Pancreas (tissue), 10 donors: Measurements from ENCODE around the gene DIP2A. TPM values are rescaled to one million over a fixed set of nuclear protein-coding genes. Genes with fewer than 3 reads are reported as not detected.

Source experiments
- ATAC-seq, 4 donors: fragments of 200-7000 bp; cut with Tn5 transposase; one replicate each; pipeline versions ENCODE4 v1.8.0 to v1.9.1; 2020; ENCODE audit warnings: mild to moderate bottlenecking in 4 of 4, moderate library complexity in 4 of 4
- DNase-seq, 6 donors: peaks; one replicate each; pipeline ENCODE4 v3.0.0-alpha.2; 2020
- FAIRE-seq: peaks from 2 replicates; lab custom pipeline; 2012; peaks lifted over from hg19 to GRCh38; lab: Jason Lieb, UNC
- H3K27ac ChIP-seq, 4 donors: fragments of 200-600 bp; sonication (generic); 1 replicate in 3 of 4; 2 replicates in 1 of 4; pipeline versions ENCODE4 v1.5.0 to v1.8.0; 2020
- H3K27me3 ChIP-seq, 4 donors: fragments of 200-600 bp; one replicate each; pipeline ENCODE4 v1.8.0; 2021
- H3K36me3 ChIP-seq, 3 donors: fragments of 200-600 bp; sonication (generic) in 1 of 3; one replicate each; pipeline versions ENCODE4 v1.5.0 to v1.8.0; 2020 to 2021
- H3K4me1 ChIP-seq, 3 donors: fragments of 200-600 bp; one replicate each; pipeline ENCODE4 v1.8.0; 2021
- H3K4me3 ChIP-seq, 4 donors: fragments of 200-600 bp; sonication (generic) in 2 of 4; one replicate each; pipeline versions ENCODE4 v1.5.0 to v1.8.0; 2020 to 2021
- H3K9me3 ChIP-seq, 4 donors: fragments of 200-600 bp; one replicate each; pipeline ENCODE4 v1.8.0; 2021
- WGBS, 2 donors: extraction: QIAGEN DNeasy Blood & Tissue Kit; methylation state at CpG; one replicate each; pipeline ENCODE4 v1.1.7; 2013; 5-methylcytosine and 5-hydroxymethylcytosine counted together
- intact Hi-C, 3 donors: fragments of 100-400 bp; cut with DNase I; formaldehyde crosslinking; loops; one replicate each; pipeline versions ENCODE4 v1.11.1 to v1.14.2; 2022
- polyA plus RNA-seq, 2 donors: library from polyadenylated mRNA; stranded (reverse); fragments of 200-250 nt; gene quantifications; one replicate each; pipeline ENCODE4 v1.2.3, GENCODE V29; 2013
- total RNA-seq, 6 donors: library from RNA; stranded (reverse); fragmentation: NEBNext Ultra II Directional in 4 of 6; extraction: Animal tissue kit (Norgen Biotek cat#: 25700) in 4 of 6; gene quantifications; one replicate each; pipeline versions ENCODE4 v1.2.1 to v1.2.4, GENCODE V29; 2021 to 2023
- TF ChIP-seq, protein P1 (sequence below), 4 donors: fragments of 200-600 bp; sonication (generic) in 3 of 4; IDR thresholded peaks; one replicate each; pipeline versions ENCODE4 v1.5.0 to v1.8.0; 2021; ENCODE audit warnings: antibody characterized with exemption in 4 of 4
- donor health status: healthy with polysubstance abuse.
- donor health status: DM: no; HTN: no; CAD: no; lungs with moderate emphysema.
- donor health status: DM: no; HTN: no; CAD: no.
- donor health status: control.
- donor health status: control.
- donor health status: Bipolar disorder and iron deficiency.
- donor health status: DM: yes; HTN: yes; CAD: no.
- donor health status: DM: no; HTN: no; CAD: no.
- donor health status: DM: no; HTN: no; CAD: no.
- donor health status: DM: yes; HTN: yes; CAD: no.

DIP2A gene
- total and polyA plus RNA-seq, 8 donors: 12.1 to 28.7 (median 18.4) TPM

GRCh38 chr21:46557919-46558392, 99.3 kb downstream of the DIP2A start:
- intact Hi-C loops: no loop called here
- TF ChIP-seq, protein P1, sequence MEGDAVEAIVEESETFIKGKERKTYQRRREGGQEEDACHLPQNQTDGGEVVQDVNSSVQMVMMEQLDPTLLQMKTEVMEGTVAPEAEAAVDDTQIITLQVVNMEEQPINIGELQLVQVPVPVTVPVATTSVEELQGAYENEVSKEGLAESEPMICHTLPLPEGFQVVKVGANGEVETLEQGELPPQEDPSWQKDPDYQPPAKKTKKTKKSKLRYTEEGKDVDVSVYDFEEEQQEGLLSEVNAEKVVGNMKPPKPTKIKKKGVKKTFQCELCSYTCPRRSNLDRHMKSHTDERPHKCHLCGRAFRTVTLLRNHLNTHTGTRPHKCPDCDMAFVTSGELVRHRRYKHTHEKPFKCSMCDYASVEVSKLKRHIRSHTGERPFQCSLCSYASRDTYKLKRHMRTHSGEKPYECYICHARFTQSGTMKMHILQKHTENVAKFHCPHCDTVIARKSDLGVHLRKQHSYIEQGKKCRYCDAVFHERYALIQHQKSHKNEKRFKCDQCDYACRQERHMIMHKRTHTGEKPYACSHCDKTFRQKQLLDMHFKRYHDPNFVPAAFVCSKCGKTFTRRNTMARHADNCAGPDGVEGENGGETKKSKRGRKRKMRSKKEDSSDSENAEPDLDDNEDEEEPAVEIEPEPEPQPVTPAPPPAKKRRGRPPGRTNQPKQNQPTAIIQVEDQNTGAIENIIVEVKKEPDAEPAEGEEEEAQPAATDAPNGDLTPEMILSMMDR (IDR thresholded peaks at IDR 0.05): no peak
- ATAC-seq (no peak), FAIRE-seq (no peak), DNase-seq (peak in 1 of 6 donors; percentile 50)
- Histone ChIP-seq H3K36me3 (peaks cover 0 to 11% (median 5%) of the 10 kb centered on the region in 3 donors), H3K4me3 (no peak overlapping the region), H3K9me3 (no peaks in the 10 kb centered on the region), H3K27me3 (no peaks in the 10 kb centered on the region), H3K4me1 (no peaks in the 10 kb centered on the region), H3K27ac (no peak overlapping the region)
- 96% methylated on average over 26 of the region's 26 CpGs for WGBS, 2 donors

DNA sequence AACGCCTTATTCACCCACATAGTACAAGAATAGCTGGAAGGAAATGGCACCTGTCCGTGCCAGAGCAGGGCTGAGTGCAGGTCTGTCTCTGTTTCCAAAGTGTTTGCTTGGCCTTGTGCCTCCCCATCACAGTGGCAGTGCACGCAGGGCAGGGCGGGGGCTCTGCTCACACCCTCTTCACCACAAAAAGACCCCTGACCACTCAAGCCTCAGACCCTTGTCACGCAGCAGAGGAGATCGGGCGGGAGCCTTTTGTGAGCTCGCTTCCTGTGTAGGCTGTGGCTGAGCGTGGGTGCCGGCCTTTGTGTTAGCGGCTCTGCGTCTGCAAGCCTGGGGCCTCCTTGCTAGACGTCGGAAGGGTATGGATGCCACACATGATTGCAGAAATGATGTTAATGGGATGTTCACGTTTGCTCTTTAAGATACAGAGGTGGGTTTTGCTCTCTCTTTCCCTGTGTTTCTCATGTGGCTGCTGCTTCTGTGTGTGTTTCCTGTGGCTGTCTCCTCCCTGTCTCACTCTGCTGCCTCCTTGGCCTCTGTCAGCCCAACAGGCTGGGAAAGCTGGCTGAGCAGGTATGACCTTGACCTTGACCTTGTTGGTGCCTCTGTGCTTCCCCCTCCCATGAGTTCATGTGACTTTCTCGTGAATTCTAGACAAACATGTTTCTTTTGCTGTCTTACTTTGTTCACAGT, 100.7 kb downstream of the DIP2A start:
- DNase-seq: peak in 1 of 6 donors; percentile 44
- Histone ChIP-seq H3K36me3 (peaks cover 0 to 11% (median 5%) of the 10 kb centered on the region in 3 donors), H3K4me3 (no peak overlapping the region), H3K27ac (no peak overlapping the region), H3K4me1 (no peaks in the 10 kb centered on the region), H3K9me3 (no peaks in the 10 kb centered on the region), H3K27me3 (no peaks in the 10 kb centered on the region)
- 79 to 80% methylated on average over 16 of the region's 16 CpGs for WGBS, 2 donors
- ATAC-seq: peak in 2 of 4 donors; percentile 25 to 47
- intact Hi-C loops: no loop called here
- no peak for FAIRE-seq
- TF ChIP-seq, protein P1 (IDR thresholded peaks at IDR 0.05): no peak

DNA sequence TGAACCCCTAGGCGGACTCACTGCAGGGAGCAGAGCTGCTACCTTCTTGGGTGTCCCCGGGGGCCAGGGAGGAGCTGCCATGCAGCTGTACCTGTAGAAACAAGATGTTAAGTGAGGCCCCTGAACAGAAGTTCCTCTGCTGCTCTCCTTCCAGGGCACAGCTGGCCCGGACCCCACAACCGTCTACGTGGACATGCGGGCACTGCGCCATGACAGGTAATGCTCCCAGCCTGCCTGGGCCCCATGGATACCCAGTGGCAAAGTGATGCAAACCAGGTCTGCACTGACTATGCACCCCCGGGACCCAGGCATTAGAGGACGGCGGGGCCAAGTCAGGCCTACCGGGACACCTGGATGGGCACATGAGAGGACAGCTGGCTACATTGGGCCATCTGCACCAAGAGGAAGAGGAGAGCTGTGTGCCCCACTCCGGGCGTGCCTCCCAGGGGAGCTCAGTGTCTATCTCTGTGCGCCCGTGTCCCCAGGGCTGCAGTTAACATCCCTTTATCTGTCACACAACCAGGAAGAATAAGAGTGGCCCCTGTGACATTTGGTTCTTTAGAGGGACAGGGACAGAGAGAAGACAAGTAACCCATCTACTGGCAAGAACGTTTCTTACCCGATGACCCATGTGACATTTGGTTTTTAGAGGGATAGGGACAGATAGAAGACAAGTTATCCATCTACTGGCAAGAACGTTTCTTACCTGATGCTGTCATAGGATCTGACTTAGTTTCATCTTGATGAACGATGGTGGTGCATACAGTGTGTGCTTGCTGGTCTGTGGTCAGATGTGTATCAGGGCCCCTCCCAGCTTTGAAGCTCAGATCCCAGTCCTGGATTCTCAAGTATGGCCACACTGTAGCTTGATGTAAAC, 102.1 kb downstream of the DIP2A start:
- no peak for FAIRE-seq
- no peaks in the 10 kb centered on the region for H3K9me3 ChIP-seq

GRCh38 chr21:46561445-46562090, 102.9 kb downstream of the DIP2A start:
- Histone ChIP-seq H3K27me3 (no peaks in the 10 kb centered on the region), H3K36me3 (peaks cover 0 to 17% (median 6%) of the 10 kb centered on the region in 3 donors), H3K4me3 (no peak overlapping the region), H3K9me3 (no peaks in the 10 kb centered on the region), H3K4me1 (no peaks in the 10 kb centered on the region), H3K27ac (no peak overlapping the region)
- WGBS, 2 donors: 92 to 93% methylated on average over 19 of the region's 19 CpGs
- FAIRE-seq (no peak), ATAC-seq (no peak), DNase-seq (no peak)
- intact Hi-C loops: no loop called here
- TF ChIP-seq, protein P1 (IDR thresholded peaks at IDR 0.05): no peak

More for the DNA sequence above, 102.1 kb downstream of the DIP2A start:
- no peaks in the 10 kb centered on the region for H3K27me3 ChIP-seq
- peaks cover 0 to 9% (median 6%) of the 10 kb centered on the region in 3 donors for H3K36me3 ChIP-seq
- H3K4me3 ChIP-seq: no peak overlapping the region
- H3K27ac ChIP-seq: no peak overlapping the region
- DNase-seq: peak in 1 of 6 donors; percentile 37
- TF ChIP-seq, protein P1 (IDR thresholded peaks at IDR 0.05): no peak
- ATAC-seq: no peak
- intact Hi-C loops: no loop called here
- no peaks in the 10 kb centered on the region for H3K4me1 ChIP-seq
- WGBS, 2 donors: 92 to 95% methylated on average over 19 of the region's 19 CpGs
